ENCODE results near the gene TFIP11.

DNA sequence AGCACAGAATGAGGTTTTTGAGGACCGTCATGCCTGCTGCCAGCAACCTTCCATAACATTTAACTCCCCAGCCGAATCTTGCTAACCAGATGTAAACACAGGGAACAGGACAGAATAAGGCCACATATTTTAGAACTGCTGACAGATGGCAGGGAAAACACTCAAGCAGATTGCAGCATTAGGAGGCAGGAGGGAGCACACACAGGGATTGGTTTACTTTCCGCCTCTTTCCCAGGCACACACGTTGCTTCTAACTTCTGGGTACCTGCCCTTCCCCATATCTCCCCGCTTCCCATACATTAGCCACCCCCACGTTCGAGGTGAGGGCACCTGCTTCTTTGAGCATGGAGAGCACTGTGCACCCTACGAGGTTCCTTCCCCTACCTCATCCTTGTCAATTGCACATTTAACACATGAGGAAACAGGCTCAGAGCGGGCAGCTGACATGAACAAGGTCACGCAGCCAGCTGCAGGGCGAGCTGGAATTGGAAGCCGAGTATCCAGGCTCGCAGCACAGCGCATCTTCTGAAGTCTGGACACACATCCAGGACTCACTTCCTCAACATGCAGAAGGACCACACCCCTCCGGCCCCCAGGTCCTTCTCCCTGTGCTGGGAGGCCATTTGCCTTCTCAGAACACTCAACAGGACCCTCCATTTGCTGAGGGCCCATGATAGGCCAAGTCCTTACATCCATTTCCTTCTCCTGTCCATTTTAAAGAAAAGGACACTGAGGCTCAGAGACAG is 64.5 kb downstream of the TFIP11 start:
- TF ChIP-seq, protein P1, sequence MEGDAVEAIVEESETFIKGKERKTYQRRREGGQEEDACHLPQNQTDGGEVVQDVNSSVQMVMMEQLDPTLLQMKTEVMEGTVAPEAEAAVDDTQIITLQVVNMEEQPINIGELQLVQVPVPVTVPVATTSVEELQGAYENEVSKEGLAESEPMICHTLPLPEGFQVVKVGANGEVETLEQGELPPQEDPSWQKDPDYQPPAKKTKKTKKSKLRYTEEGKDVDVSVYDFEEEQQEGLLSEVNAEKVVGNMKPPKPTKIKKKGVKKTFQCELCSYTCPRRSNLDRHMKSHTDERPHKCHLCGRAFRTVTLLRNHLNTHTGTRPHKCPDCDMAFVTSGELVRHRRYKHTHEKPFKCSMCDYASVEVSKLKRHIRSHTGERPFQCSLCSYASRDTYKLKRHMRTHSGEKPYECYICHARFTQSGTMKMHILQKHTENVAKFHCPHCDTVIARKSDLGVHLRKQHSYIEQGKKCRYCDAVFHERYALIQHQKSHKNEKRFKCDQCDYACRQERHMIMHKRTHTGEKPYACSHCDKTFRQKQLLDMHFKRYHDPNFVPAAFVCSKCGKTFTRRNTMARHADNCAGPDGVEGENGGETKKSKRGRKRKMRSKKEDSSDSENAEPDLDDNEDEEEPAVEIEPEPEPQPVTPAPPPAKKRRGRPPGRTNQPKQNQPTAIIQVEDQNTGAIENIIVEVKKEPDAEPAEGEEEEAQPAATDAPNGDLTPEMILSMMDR (IDR thresholded peaks at IDR 0.05), result no peak
- no peak for TF ChIP-seq POLR2A (IDR thresholded peaks at IDR 0.05)

All from adrenal gland (tissue), 5 donors.